Activated T-helper 1 cell treated with Interleukin-2 at 50 U/mL for 16 hours (primary cell): ENCODE data around the gene FYB1.

Experiments
- DNase-seq: peaks from one replicate; pipeline ENCODE4 v3.0.0-alpha.2; 2020; ENCODE audit warnings: low read depth

The FYB1 gene

DNA sequence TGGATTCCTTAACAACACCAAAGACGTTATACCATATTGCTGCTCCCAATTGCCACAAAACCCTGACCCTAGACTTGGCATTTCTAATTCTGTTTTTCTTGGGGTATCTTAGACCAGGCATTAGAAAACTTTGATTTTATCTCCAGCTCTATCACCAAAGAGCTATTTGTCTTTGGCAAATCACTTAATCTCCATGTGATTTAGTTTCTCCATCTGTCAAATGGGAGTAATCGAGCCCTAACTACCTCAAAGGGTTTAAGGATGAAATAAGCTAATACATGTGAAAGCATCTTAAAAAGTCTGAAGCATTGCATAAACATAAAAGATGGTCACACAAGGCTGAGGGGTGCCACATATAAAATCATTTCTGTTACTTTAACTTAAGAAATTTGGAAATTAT lies 60.6 kb downstream of the FYB1 start:
- DNase-seq: no peak

DNA sequence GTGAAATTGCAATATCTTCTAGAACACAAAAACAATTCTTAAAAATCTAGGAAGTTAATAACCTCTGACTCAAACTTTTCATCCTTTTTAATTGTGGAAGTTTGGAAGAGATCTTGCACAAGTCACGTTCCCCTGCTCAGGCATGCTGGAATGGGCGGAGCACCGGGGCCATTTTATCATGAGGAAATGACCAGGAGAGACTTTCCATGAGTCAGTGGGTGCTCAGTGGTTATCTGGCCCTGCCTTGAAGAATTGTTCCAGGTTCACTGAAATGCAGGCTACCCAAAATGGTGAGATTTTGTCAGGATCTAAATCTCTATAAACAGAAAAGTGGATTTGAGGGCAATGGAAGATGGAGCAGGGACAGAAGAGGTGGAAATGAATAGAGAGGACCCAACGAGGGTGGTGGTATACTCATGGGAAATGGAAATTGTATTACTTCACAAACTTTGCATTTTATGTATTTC lies 61.2 kb downstream of the FYB1 start:
- no peak for DNase-seq

DNA sequence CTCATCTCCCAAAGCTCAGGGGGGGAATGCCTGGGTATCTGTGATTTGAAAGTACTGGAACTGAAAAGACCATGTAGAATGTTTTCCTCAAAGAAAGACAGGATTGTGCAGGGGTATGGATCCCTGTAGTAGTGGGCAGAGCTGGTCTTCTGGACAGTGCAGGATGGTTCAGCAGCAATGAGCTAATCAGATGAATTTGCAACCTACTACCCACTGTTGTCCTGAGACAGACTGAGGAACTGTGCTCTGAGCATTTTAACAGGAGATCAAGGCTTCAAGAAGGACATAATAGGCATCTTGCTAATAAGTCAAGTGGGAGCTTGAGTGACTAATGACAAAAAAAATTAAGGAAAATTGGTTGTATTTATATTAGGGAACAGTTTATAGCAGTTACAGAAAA lies 61.7 kb downstream of the FYB1 start:
- DNase-seq: no peak

DNA sequence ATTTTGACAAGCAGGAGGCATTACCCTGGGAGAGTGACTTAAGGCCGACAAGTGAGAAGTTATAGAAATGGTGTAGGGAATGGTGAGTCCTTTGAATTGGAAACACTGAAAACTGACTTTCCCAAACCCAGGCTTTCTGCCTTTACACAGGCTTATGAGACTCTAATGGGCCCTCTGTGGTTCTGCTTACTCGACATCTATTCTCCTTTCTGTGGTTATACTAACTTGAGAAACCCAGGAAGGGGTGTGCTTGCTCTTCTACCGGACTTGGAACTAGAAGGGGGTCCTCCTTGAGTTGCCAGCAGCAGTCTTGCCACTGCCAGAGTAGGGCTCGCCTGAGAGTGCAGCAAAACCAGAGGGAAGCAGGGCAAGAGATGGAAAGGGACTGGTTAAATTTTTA lies 63.3 kb downstream of the FYB1 start:
- no peak for DNase-seq

DNA sequence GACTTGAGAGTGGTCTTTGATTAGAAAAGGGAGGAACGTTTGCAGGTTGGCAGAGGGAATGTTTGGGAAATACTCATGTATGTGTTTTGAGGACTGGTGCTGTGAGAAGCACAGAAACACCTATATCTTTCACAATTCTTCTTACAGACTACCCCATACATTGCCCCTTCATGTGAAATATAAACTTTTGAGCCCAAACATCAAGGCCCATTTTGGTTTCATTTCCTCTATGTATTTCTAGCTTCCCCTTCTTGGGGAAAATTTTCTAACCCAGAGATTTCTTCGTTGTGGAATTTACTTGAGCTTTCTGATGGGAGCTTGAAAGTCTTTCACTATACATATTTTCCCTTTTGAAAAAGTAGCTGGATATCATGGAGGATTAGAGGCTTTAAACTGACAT lies 67.6 kb downstream of the FYB1 start:
- DNase-seq: no peak

DNA sequence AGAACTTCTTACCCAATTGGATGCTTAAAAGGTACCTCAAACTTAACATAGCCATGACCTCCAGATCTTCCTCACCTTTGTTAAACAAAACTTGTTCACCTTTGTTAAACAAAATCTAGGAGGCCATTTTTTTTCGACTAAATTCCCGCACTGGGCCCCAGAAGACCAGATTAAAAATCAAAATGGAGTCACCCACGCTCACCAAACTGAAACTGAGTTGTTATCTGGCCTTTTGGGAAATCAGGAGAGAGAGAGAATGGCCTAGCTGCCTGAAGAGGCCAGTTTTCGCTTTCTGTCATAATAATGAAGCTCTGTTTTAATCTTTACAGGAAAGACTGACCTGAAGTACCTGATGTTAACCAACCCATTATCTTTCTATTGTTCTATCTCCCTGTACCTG lies 69.4 kb downstream of the FYB1 start:
- DNase-seq: no peak

DNA sequence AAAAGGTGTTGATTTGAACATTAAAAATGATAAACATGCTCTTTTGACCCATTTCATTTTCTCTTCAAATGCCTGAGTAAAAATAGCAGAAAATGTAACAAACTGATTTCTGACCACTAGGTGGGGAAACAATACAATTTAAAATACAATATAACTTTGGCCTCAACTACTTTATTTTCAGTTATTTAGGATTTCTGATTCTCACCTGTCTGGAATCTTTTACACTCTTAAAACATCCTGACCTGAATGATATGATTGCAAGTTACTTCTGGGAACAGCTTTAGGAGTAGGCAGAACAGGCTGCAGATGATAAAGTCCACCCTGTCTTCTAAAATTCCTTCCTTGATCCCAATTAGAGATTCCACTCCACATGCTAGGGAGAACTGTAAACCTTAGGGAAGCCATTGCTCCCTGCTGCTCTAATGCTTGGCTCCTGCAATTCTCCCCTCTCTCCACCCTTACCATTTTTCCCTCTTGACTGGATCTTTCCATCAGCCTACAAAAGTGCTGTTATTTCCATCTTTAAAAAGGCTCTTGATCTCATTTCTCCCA lies 70.3 kb downstream of the FYB1 start:
- DNase-seq: no peak

DNA sequence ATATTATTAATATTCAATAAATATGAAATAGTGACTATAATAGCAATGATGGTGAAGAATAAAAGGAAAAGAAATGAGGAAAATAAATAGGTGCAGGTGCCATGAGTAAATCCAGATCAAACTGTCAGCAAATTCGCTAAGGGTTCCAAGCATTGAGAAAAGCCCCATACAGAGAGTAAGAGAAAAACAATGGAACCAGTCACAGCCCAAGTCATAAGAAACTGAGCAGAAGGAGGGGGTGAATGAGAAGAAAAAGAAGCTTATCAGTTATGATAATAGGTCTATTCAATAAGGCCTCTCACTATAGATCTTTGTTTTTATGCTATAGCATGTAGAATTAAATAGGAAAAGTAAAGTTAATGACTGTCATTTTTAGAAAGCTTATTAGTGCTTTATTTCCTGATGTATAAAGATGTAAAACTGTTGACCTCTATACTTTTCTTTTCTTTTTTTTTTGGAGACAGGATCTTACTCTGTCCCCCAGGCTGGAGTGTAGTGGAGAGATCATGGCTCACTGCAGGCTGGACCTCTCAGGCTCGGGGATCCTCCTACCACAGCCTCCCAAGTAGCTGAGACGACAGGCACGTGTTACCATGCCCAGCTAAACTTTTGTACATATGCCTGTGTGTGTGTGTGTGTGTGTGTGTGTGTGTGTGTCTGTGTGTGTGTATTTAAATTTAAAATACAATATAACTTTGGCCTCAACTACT lies 72.4 kb downstream of the FYB1 start:
- no peak for DNase-seq

DNA sequence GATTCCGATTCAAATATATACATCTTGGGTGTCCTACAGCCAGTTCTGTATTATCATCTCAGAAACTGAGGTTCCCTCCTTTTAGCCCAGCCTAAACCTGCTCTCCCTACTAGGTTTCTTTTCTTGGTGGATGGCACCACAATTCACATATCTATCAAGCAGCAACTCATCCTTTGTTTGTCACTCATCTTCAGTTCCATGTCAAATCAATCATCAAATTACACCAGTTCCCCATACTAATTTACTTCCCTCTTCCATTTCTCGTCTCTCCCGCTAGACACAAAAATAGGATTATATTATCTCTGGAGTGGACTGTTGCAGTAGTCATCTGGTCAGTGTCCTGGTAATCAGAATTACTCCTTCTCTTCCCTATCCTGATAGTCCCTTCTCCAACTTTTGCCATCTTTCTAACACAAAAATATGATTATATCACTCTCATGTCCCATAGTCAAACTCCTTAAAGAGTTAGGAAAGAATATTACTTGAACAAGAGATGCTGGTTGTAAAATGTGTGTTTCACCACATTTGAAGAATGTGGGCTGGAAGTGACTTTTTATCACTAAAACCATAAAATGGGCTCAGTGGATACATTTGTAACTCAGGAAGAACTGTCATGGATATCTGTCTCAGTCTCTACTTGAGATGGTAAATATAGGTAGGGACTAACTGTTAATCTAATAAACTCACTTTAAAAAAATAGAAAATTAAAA lies 76.1 kb downstream of the FYB1 start:
- DNase-seq: no peak

DNA sequence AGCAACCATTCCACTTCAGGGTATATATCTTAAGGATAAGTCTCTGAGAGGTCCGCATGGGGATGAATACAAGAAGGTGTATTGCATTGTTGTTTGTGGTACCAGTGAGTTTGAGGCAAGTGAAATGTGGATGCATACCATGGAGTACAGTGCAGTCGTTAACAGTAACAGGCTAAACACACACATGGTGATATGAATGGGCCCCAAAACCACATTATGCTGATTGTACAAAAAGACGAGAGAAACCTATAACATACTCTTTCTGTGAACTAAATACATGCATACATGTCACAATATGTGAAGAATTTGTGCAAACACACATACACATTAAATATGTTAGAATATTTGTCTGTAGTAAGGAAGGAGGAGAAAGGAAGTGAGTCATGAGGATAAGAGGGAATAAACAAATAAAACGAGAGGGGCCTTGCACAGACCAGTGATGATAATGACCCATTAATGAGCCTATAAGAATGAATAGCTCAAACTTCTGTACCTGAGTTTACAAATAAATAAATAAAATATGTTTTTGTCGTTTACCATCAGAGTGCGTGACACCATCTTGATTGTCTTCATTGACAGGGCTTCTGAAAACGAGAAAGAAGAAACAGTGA lies 78.7 kb downstream of the FYB1 start:
- no peak for DNase-seq

DNA sequence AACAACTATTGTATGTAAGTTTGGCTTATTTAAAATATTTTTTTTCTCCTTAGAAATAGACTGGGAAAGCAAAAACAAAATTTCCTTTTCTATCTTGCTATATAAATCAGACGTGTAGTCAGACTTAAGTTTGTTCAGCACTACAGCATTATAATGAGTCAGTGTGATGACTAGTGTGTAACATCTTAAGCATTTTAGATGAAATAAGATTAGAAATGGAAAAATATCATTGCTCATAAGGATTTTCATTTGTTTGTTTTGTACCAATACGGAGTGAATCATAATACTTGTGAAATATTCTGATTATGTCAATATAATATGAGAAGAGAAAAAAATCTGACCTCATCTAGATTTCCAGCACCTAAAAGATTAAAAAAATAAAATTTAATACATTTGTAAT lies 80.5 kb downstream of the FYB1 start:
- DNase-seq: no peak

DNA sequence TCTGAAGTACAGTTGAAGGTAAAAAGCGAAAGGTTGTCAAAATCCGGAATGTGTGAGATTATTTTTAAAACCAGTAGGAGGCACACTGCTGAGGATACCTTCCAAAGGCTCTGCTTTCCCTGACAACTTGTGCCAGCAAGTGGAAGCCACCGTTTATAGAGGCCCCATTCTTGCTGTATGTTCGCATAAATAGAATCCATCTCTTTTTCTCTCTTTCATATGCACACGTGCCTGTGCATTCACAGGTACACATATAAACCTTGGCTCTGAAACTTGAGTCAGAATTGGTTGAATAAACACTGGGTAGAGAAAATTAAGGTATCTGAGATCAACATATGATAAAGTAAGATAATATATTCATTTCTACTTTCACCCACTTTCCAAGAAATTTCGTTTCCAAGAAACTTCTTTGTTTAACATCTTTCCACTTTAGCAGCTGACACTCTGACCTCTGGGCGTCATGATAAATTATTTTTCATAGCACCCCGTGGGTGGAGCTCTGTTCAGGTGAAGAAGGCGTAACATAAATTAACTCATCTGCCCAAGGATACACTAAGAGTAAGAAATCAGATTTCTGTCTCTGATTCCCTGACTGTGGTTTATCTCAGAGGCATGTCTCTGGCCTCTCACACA lies 81.4 kb downstream of the FYB1 start:
- no peak for DNase-seq

DNA sequence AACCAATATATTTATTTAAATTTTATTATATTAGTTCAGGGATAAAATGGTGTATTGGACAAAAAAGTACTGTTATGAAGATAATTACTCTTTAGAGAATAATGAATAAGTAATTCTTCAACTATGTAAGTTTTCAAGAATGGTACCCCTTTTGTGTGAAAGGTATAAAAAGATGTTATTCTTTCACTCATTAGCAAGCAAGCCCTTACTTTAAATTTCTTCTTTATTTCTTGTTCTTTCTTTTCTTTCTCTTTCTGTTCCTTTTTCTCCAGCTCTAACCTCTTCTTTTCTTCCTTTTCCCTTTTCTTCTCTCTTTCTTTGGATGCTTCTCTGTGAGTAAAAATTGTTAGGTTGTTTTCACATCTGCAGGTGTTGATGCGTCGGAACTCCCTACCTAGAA lies 82.0 kb downstream of the FYB1 start:
- no peak for DNase-seq

DNA sequence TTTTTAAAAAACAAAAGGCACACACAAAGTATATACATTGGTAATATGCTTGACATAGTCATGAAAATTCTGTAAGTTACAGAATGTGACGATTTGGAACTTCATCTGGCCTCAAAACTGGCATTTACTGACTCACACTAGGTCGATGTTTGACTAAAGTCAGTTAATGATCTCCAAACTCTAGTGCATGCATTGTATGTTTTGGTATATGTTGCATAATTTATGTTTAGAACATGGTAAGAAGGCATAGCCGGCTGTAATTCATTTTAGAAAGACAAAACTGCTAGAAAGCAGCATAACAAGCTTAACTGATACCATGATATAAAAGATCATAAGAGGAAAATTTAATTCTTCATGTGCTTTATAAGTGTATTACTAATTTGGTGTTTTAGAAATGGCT lies 86.6 kb downstream of the FYB1 start:
- DNase-seq: no peak

DNA sequence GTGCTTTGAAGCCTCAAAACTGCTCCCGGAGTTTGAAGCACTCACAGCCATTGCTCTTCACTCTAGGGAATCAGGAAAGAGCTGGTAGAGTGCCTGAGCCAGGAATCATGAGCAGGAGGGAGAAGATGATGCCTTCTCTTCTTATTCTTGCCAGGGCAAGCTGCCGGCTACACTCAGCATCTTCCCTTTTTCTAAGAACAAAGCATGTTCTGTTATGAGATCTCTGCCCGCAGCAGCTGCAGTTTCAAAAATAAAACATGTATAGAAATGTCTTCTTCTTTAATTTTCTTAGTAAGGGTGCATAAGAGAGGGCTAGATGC lies 87.3 kb downstream of the FYB1 start:
- no peak for DNase-seq

DNA sequence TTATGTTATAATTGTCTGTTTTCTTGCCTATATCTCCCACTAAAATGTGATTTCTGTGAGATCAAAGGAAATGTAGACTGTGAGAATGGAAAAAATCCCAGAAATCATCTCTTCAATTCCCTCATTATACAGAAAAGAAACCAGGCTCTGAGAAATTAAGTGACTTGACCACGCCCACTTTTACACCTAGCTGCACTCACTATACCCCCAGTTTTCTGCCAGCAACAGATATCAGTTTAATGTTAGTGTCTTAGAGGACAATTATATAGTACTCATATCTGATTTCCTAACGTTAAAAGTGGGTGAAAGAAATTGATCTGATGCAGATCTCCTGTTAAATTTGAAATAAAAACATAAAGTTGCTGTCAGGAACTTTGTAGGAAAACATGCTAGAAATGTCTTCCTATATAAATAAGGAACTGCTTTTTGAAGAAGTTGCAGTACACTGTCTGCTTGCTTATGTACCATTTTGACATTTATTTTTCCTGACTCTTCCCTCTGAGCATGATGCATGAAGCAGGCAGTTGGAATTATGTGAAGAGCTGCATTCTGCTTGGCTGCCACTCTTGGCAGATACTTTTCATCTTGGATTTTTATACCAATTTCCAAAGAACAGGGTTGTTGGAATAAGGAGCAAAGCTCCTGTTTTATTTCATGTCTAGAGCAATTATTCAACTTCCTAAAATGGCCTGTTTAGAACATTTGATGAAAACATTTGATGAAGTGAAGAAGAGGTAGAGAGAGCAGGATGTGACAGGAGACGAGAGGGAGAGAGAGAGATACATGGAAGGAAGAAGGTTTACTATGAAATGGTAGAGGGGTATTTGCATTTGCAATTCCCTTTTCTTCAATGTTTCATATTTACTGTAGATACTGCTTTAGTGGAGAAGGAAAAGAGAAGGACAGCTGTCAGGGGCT lies 87.9 kb downstream of the FYB1 start:
- no peak for DNase-seq

DNA sequence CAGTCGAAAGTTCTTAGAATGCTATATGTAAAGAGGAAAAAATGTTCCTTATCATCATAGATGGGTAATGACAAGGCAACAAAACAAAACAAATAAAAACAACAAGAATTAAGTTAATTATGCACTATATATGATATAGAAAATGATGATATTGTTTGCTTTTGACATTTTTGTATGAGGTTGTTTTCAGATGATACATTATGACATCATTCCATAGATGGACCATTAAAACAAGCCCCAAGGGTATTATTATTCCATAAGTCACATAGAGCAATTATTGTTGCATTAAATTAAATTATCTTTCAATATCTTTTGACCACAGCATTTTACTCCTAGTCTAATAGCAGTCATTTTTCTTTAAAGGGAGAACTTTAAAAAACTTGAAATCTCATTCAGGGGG lies 88.6 kb downstream of the FYB1 start:
- DNase-seq: no peak

DNA sequence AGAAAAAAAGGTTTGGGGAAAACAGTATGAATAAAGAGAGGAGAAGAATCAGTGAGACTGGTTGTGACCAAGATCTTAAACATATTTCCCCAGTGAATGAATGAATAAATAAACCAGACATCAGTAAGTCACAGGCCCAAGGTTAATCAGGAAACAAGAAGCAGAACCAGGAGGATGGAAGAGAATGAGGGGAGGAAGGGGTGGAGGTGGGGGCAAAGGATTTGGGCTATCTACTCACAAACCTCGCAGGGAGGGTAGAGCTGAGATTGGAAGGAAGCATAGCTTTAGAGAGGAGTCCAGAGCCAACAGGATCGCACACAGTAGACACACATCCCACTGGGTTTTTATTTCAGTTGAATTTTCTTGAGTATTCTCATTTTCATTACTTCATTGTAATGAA lies 97.4 kb downstream of the FYB1 start:
- DNase-seq: no peak

DNA sequence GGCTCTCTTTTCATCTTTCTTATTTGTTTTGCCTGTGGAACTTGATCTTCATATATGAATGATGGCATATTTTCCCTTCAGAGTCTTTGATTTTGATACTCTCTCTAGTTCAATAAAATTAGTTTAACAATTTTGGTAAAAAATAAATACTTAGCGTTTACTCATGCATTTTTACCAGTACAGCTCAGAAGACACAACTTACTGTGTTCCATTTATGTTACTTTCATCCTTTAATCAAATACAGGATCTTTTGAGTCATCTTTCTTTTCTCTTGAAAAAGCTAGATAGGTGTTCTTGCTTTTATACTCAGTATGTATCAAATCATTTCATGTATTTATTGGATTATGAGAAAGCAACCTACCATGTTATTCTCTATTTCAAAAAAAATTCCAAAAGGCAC lies 98.0 kb downstream of the FYB1 start:
- DNase-seq: no peak

DNA sequence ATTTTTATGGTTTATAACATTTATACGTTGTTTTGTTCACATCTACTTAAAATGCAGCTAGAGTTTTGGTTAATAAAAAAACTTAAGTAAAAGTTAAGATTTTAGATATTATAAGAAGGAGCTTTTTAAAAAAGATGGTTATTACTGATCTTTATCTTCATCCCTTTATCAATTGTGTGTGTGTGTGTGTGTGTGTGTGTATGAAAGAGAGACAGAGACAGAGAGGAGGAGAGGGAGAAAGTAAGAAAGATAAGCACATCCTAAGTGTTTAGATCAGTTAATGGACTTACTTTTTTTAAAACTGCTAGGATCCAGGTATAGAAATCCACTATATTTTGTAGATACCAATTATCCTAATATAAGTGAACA lies 99.3 kb downstream of the FYB1 start:
- no peak for DNase-seq

DNA sequence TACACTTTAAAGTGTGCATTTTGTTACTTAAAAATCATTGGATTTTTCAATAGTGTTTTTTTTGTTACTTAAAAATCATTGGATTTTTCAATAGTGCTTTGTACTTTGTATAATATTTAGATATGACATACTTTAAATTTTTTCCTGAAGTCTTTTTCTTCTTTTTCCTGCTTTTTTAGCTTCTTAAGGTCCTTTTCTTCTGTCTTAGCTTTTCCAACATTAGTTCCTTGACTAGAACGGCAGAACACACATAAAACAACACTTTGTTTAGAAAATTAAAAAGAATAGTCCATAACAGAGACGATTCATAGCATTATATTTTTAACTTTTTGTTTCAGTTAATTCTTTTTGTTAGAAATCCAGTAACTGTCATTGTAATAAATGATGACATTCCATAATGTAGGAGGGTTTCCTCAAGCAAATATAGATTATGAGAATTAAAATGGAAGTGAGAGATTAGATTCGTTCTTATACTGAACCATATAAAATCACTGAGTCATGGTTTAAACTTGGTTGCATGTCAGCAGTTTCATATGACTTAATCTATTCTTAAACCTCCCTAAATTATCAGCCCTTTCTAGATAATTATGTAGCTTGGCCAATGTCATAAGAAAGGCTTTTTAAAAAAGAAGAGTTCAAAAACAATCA lies 99.8 kb downstream of the FYB1 start:
- no peak for DNase-seq
